Peyer's patch (tissue), 4 donors: ENCODE results near the gene FGFR1OP2.

Source experiments
- CTCF ChIP-seq, 6 experiments: fragments of 450-650 bp in 4 of 6; fragments of 200-600 bp in 2 of 6; sonication (generic) in 1 of 6; IDR thresholded peaks; one replicate each; pipeline ENCODE4 v1.5.1; 2017 to 2019; ENCODE audit warnings: antibody characterized with exemption in 6 of 6, mild to moderate bottlenecking in 3 of 6, moderate library complexity in 1 of 6
- POLR2A ChIP-seq, 2 donors: fragments of 450-650 bp; IDR thresholded peaks; one replicate each; pipeline ENCODE4 v1.5.1; 2017; ENCODE audit warnings: antibody characterized with exemption in 2 of 2, mild to moderate bottlenecking in 2 of 2, moderate library complexity in 2 of 2

GRCh38 chr12:26890784-26891183 lies 47.5 kb upstream of the FGFR1OP2 start:
- TF ChIP-seq CTCF (IDR thresholded peaks at IDR 0.05) (peak in 1 of 6 experiments; percentile 2), POLR2A (IDR thresholded peaks at IDR 0.05) (no peak)
